Activated CD8-positive, alpha-beta memory T cell treated with anti-CD3 and anti-CD28 coated beads, Interleukin-2, amount 10 ng/mL, durations not matched to agents 7 days and 5 days (primary cell): ENCODE data around the gene C4orf51. TPM values are rescaled to one million over a fixed set of nuclear protein-coding genes. Genes with fewer than 3 reads are reported as not detected.
"Not testable (repeated sequence)": the region's sequence is repeated elsewhere in the genome, so short reads cannot be mapped to it uniquely, and the experiment has no call there.

Source experiments
- ATAC-seq: fragments of 150-1000 bp; cut with Tn5 transposase; one replicate; pipeline ENCODE4 v1.10.0; 2021; ENCODE audit warnings: moderate library complexity
- CTCF ChIA-PET: fragments of 350-600 bp; sonication (Branson Sonifier 250); formaldehyde crosslinking; loops from one replicate; lab custom pipeline; 2021; ENCODE audit warnings: antibody characterized with exemption; lab: Charles Lee
- DNase-seq: peaks from one replicate; pipeline ENCODE4 v3.0.0-alpha.2; 2020
- H3K27ac Mint-ChIP-seq: one replicate; pipeline ENCODE4 v1.8.0; 2021; ENCODE audit warnings: mild to moderate bottlenecking, mixed read lengths
- H3K27me3 Mint-ChIP-seq: one replicate; pipeline ENCODE4 v1.8.0; 2021; ENCODE audit warnings: mixed read lengths
- H3K36me3 Mint-ChIP-seq: one replicate; pipeline ENCODE4 v1.8.0; 2021; ENCODE audit warnings: mild to moderate bottlenecking, mixed read lengths
- H3K4me1 Mint-ChIP-seq: one replicate; pipeline ENCODE4 v1.8.0; 2021; ENCODE audit warnings: mixed read lengths
- H3K4me3 Mint-ChIP-seq: one replicate; pipeline ENCODE4 v1.8.0; 2021; ENCODE audit warnings: mild to moderate bottlenecking, moderate library complexity, mixed read lengths
- H3K9me3 Mint-ChIP-seq: one replicate; pipeline ENCODE4 v1.8.0; 2022; ENCODE audit warnings: low read depth, mixed read lengths
- total RNA-seq, 2 experiments: library from RNA; stranded (reverse); gene quantifications; one replicate each; pipeline ENCODE4 v1.2.3, GENCODE V29; 2021

Gene C4orf51
- not detected for total RNA-seq

DNA sequence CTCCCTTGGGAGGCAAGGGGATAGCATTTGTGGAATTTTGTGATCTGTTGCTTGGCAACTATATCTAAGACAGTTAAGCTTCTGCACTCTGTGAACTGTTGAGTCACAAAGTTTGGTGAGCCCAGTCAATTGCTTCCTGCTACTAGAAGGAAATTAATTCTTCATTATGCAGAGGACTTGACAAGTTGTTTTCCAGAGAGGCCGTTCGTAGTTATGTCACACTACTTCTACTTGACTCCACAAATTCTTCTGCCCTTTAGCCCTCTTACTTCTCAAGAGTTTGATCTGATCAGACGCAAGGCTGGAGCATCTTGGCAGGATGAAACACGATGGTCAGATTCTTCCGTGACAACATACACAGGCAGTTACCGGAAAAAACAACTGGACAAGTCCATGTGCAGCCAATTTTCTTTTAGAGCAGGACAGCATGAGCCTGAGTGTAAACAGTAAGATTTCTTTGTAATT is at the start of gene C4orf51:
TSS of gene C4orf51 (plus strand) at position 156 of the 465 bp plus-strand sequence. CDS start at position 214, 58 bp downstream.
- Mint-ChIP-seq H3K9me3 (peaks cover 4% of the 10 kb centered on the region), H3K27ac (no peak within 1 kb of the TSS), H3K27me3 (peaks cover 17% of the 10 kb centered on the region), H3K4me3 (no peak within 1 kb of the TSS), H3K4me1 (no peaks in the 10 kb centered on the region), H3K36me3 (no peaks in the 10 kb centered on the region)
- ATAC-seq = no peak
- no peak for DNase-seq
- CTCF ChIA-PET = no interaction called here

DNA sequence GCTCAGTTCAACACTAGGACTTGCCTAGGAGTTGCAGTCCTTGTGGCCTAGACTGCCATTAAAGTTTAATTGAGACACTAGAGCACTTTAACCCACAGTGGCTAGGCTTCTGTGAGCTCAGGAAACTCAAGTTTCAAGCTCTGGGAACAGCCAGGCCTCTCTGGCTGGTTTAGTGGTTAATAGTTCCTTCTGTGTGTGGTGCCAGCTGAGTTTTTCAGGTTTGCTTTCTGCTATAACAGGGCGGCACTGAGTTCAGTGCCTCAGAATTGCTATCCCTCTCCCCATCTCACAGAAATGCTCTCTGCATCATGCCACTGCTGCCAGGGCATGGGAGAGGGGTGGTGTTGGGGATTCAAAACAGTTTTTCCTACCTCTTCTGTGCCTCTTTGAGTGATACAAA is 44.8 kb upstream of the C4orf51 start:
- H3K4me3 Mint-ChIP-seq = no peak overlapping the region
- no peaks in the 10 kb centered on the region for H3K27me3 Mint-ChIP-seq
- peaks cover 14% of the 10 kb centered on the region for H3K4me1 Mint-ChIP-seq
- H3K36me3 Mint-ChIP-seq = peaks cover 32% of the 10 kb centered on the region
- no peak overlapping the region for H3K27ac Mint-ChIP-seq
- H3K9me3 Mint-ChIP-seq = no peaks in the 10 kb centered on the region
- no peak for ATAC-seq
- no peak for DNase-seq
- CTCF ChIA-PET = no interaction called here

DNA sequence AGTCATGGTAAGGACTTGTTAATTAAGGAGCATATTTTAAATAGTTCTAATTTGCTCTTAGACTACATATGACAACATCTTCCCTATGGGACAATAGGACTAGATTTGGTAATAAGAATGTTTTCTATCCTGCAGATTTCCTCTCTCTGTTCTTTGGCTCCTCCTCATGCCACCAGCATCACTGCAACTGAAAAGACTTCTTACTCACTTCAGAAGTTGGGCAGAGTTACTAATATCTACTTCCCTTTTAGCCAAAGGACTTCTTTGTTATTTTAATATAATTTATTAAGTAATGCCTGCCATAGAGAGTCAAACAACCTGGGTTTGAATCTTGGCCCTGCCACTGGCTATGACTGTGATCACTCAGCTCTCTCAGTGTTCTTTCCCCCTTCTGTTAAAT is 44.3 kb upstream of the C4orf51 start:
- peaks cover 14% of the 10 kb centered on the region for H3K4me1 Mint-ChIP-seq
- H3K27me3 Mint-ChIP-seq = no peaks in the 10 kb centered on the region
- ATAC-seq (no peak), DNase-seq (no peak)
- H3K27ac Mint-ChIP-seq = no peak overlapping the region
- H3K4me3 Mint-ChIP-seq = no peak overlapping the region
- no peaks in the 10 kb centered on the region for H3K9me3 Mint-ChIP-seq
- CTCF ChIA-PET = no interaction called here
- H3K36me3 Mint-ChIP-seq = peaks cover 33% of the 10 kb centered on the region

DNA sequence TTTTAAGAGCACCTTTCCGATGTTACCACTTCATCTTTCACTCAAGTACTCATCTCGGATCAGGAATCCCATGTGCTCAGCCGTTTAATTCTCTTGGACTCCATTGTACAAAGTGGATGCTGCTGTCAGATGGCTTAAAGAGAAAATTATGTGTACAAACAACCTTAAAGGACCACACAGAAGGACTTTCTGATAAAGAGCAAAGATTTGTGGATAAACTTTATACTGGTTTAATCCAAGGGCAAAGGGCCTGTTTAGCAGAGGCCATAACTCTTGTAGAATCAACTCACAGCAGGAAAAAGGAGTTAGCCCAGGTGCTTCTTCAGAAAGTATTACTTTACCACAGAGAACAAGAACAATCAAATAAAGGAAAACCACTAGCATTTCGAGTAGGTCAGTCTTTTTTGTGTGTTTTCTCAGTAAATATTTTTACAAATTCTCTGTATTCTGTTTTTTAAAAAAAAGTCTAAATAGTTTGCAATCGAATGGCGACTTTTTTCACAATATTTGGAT is 40.7 kb upstream of the C4orf51 start:
- Mint-ChIP-seq H3K27ac (no peak overlapping the region), H3K9me3 (no peaks in the 10 kb centered on the region), H3K4me3 (no peak overlapping the region), H3K27me3 (no peaks in the 10 kb centered on the region), H3K36me3 (peaks cover 24% of the 10 kb centered on the region), H3K4me1 (peaks cover 16% of the 10 kb centered on the region)
- ATAC-seq = no peak
- no peak for DNase-seq
- CTCF ChIA-PET = no interaction called here

DNA sequence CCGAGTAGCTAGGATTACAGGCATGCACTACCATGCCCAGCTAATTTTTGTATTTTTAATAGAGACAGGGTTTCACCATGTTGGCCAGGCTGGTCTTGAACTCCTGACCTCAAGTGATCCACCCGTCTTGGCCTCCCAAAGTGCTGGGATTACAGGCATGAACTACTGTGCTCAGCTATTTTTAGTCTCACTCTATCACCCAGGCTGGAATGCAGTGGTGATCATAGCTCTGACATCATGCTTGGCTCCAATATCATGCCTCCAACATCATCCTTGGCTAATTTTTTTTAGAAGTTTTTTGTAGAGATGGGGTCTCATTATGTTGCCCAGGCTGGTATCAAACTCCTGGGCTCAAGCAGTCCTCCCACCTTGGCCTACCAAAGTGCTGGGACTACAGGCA is 39.7 kb upstream of the C4orf51 start:
- peaks cover 22% of the 10 kb centered on the region for H3K36me3 Mint-ChIP-seq
- H3K9me3 Mint-ChIP-seq, H3K27me3 Mint-ChIP-seq, CTCF ChIA-PET, H3K4me3 Mint-ChIP-seq, H3K27ac Mint-ChIP-seq, ATAC-seq, DNase-seq, H3K4me1 Mint-ChIP-seq: not testable (repeated sequence)

DNA sequence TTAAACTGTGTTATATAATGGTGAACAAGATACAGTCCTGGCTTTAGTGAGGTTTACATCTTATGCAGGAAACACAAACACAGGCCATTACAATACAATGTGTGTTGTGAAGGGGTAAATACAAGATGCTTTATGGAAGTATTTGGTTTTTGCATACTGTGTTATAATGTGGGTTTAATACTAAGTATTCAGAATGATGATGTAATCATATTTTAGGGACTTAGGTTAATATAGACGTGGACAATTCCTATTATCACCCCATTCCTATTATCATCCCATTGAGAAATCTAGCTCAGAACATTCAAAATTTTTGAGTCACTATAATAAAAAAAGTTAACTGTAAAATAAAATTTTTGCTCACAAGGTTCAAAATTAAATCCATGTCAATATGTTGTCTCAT is 36.7 kb upstream of the C4orf51 start:
- H3K27me3 Mint-ChIP-seq = no peaks in the 10 kb centered on the region
- no peak for ATAC-seq
- H3K4me3 Mint-ChIP-seq = no peak overlapping the region
- H3K36me3 Mint-ChIP-seq = peaks cover 28% of the 10 kb centered on the region
- DNase-seq = no peak
- peaks cover 4% of the 10 kb centered on the region for H3K4me1 Mint-ChIP-seq
- H3K9me3 Mint-ChIP-seq = no peaks in the 10 kb centered on the region
- no peak overlapping the region for H3K27ac Mint-ChIP-seq
- CTCF ChIA-PET = interaction anchor here (1.3 kb wide), 1 partner anchor 27 kb away, joined by 4 read pairs; no protein-coding TSS in a partner anchor

DNA sequence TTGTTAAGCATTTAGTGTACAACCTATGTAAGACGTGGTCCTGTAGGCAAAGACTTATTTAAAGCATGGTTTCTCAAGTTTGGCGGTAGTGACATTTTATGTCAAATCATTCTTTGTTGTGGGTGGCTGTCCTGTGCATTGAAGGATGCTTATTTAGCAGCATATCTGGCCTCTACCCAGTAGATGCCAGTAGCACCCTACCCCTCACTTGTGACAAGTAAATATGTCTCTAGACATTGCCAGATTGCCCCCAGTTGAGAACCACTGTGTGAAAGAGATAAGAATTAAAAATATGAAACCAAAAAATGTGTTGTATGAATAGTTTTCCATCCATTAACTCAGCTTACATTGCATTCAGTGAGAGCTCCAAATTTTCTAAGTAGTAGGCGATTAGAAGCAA is 35.2 kb upstream of the C4orf51 start:
- no peak overlapping the region for H3K27ac Mint-ChIP-seq
- H3K4me3 Mint-ChIP-seq = no peak overlapping the region
- no peaks in the 10 kb centered on the region for H3K27me3 Mint-ChIP-seq
- no peak for DNase-seq
- H3K36me3 Mint-ChIP-seq = peaks cover 22% of the 10 kb centered on the region
- peaks cover 2% of the 10 kb centered on the region for H3K4me1 Mint-ChIP-seq
- CTCF ChIA-PET = interaction anchor here (1.0 kb wide), 1 partner anchor 22 kb away, joined by 3 read pairs; no protein-coding TSS in a partner anchor
- no peaks in the 10 kb centered on the region for H3K9me3 Mint-ChIP-seq
- no peak for ATAC-seq

DNA sequence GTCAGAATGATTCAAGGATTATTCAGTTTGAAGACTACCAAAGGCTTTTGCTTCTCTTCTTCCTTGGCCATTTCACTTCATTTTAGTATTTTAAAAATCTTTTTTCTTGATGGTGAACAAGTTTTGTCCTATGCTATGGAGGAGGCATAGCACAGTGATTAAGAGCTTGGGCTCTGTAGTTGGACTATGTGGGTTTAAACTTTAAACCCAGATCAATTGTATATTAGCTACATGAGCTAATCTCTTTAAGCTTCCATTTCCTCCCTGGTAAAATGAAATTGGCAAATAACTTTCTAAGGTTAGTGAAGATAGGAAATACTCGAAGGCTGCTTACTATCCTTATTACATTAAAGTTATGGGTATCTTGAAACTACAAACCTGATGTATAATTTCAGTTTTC is 23.8 kb upstream of the C4orf51 start:
- H3K4me1 Mint-ChIP-seq = no peaks in the 10 kb centered on the region
- H3K27ac Mint-ChIP-seq = no peak overlapping the region
- no peak overlapping the region for H3K4me3 Mint-ChIP-seq
- no peak for DNase-seq
- no peaks in the 10 kb centered on the region for H3K27me3 Mint-ChIP-seq
- no peak for ATAC-seq
- CTCF ChIA-PET = no interaction called here
- peaks cover 74% of the 10 kb centered on the region for H3K36me3 Mint-ChIP-seq
- peaks cover 3% of the 10 kb centered on the region for H3K9me3 Mint-ChIP-seq

DNA sequence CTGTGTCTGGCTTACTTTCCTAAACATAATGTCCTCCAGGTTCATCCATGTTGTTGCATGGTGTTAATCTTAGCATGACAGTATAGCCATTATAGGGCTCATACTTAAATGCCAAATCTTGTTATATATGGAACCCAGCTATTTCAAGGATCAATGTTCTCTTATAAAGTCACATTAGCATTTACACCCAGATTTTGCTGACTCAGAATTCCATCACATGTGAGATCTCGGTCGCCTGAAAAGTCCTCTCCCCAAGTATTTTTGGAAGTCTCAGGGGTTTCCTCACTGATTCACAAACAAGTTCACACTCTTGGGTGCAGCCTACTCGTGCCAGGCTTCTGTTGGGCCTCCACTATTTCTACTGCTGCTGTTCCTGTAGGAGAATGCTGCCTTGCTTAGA is 19.9 kb upstream of the C4orf51 start:
- DNase-seq (no peak), ATAC-seq (no peak)
- peaks cover 8% of the 10 kb centered on the region for H3K9me3 Mint-ChIP-seq
- no peaks in the 10 kb centered on the region for H3K27me3 Mint-ChIP-seq
- H3K36me3 Mint-ChIP-seq = peaks cover 56% of the 10 kb centered on the region
- CTCF ChIA-PET = no interaction called here
- no peaks in the 10 kb centered on the region for H3K4me1 Mint-ChIP-seq
- H3K4me3 Mint-ChIP-seq = no peak overlapping the region
- no peak overlapping the region for H3K27ac Mint-ChIP-seq

DNA sequence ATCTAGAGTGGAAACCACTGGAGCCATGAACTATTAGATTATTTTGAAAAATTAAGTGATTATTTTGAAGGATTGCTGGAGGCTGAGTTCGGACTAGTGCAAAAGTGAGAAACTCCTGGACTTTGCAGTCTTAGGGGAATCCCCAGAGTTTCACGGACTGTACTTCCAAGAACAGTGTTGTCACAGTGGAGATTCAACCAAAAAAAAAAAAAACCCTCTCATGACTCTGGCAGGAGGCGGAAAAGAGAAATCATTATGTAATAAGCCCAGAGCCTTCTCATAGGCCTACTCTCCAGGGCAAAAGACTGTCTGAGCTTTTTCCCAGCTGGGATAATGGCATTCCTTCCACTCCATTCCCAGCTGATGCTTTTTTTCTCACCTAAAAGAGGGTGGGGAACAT is 16.8 kb upstream of the C4orf51 start:
- H3K4me3 Mint-ChIP-seq = no peak overlapping the region
- no peaks in the 10 kb centered on the region for H3K4me1 Mint-ChIP-seq

DNA sequence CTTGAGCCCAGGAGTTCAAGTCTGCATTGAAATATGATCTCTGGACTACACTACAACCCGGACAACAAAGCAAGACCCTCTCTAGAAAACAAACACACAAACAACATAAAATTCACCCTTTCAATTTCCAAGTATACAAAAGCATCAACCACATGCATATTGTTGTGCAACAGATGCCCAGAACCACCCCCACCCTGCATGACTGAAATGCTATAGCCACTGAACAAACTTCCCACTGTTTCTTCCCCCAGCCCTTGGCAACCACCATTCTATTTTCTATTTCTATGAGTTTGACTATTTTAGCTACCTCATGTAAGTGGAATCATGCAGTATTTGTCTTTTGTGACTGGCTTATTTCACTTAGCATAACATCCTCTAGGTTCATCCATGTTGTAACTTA is 14.2 kb upstream of the C4orf51 start:
- Mint-ChIP-seq H3K4me3 (no peak overlapping the region), H3K27ac (no peak overlapping the region), H3K27me3 (no peaks in the 10 kb centered on the region), H3K4me1 (no peaks in the 10 kb centered on the region), H3K36me3 (peaks cover 11% of the 10 kb centered on the region), H3K9me3 (peaks cover 8% of the 10 kb centered on the region)
- CTCF ChIA-PET = no interaction called here
- ATAC-seq (no peak), DNase-seq (no peak)

More for the DNA sequence above, 16.8 kb upstream of the C4orf51 start:
- H3K9me3 Mint-ChIP-seq = peaks cover 8% of the 10 kb centered on the region
- H3K27ac Mint-ChIP-seq = no peak overlapping the region
- CTCF ChIA-PET = no interaction called here
- DNase-seq = no peak
- no peaks in the 10 kb centered on the region for H3K27me3 Mint-ChIP-seq
- H3K36me3 Mint-ChIP-seq = peaks cover 34% of the 10 kb centered on the region
- ATAC-seq = no peak

DNA sequence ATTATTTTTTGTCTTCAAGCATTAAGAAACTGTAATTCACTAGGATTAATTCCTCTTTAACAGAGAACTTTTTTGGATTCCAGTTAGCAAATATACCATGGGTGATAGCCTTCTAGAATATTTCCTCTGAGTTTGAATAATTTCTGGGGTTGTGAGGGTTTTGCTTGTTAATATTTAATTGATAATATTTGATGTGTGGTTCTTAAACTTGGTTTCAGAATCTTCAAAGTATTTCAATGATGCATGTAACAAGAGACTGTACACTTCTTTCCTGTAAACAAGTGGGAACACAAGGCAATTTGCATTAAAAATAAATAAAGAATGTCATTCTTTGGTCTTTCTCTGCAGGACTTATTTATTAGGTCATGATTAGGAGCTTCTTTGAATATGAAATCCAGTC is 9.5 kb upstream of the C4orf51 start:
- Mint-ChIP-seq H3K9me3 (peaks cover 3% of the 10 kb centered on the region), H3K27ac (no peak overlapping the region), H3K36me3 (peaks cover 3% of the 10 kb centered on the region), H3K4me1 (no peaks in the 10 kb centered on the region), H3K27me3 (no peaks in the 10 kb centered on the region), H3K4me3 (no peak overlapping the region)
- no peak for DNase-seq
- no peak for ATAC-seq
- CTCF ChIA-PET = no interaction called here

DNA sequence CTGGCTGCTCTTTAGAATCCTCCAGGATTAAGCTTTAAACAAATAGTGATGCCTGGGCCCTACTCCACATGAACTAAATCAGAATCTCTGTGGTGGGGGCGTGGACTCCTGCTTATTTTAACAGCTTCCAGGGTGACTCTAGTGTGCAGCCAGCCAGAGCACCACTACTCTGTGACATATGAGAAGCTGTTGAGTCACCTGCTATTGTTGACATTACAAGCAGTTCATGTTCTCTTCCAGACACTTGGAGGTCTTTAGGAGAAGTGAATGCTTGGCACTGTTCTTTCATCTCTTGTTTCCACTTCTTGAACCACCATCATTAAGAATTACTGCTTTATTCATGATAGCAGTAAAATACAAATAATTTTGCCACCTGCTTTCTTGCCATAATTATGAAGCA is 426 bp upstream of the C4orf51 start:
- ATAC-seq (no peak), DNase-seq (no peak)
- H3K4me3 Mint-ChIP-seq = no peak overlapping the region
- H3K27ac Mint-ChIP-seq = no peak overlapping the region
- CTCF ChIA-PET = no interaction called here
- H3K36me3 Mint-ChIP-seq = no peaks in the 10 kb centered on the region
- peaks cover 17% of the 10 kb centered on the region for H3K27me3 Mint-ChIP-seq
- H3K9me3 Mint-ChIP-seq = peaks cover 4% of the 10 kb centered on the region
- no peaks in the 10 kb centered on the region for H3K4me1 Mint-ChIP-seq

DNA sequence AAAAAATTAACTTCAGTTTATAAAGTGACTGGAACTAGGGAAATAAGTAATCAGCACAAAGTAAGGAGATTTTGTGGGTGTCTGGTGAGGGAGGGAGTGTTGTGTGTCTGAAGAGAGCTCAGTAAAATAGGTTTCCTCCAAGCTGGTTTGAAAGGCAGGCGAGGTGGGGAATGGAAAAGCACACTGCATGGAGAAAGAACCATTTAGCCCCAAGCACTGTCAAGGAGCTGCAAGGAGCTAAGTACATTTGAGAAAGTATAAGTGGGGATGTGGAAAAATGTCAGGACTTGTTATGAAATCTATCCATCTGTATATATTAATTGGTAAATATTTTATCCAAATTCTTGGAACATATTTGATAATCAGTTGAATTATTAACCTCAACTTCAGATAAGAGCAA is 956 bp downstream of the C4orf51 start:
- no peaks in the 10 kb centered on the region for H3K4me1 Mint-ChIP-seq
- DNase-seq (no peak), ATAC-seq (no peak)
- H3K36me3 Mint-ChIP-seq = no peaks in the 10 kb centered on the region
- H3K27me3 Mint-ChIP-seq = peaks cover 17% of the 10 kb centered on the region
- CTCF ChIA-PET = no interaction called here
- H3K27ac Mint-ChIP-seq = no peak overlapping the region
- H3K9me3 Mint-ChIP-seq = peaks cover 4% of the 10 kb centered on the region
- H3K4me3 Mint-ChIP-seq = no peak overlapping the region

DNA sequence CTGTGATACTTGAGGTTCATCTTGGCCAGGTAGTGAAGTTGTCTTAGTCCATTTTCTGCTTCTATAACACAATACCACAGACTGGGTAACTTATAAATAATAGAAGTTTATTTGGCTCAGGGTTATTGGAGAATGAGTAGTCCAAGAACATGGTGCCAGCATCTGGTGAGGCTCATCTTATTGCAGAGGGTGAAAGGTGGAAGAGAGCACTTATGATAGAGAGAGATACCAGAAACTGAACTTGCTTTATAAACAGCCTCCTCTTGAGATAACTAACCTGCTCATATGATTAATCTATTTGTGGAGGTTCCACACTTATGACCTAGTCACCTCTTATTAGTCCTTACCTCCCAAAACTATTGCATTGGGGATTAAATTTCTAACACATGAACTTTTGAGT is 1.6 kb downstream of the C4orf51 start:
- peaks cover 4% of the 10 kb centered on the region for H3K9me3 Mint-ChIP-seq
- H3K4me1 Mint-ChIP-seq = no peaks in the 10 kb centered on the region
- H3K27me3 Mint-ChIP-seq = peaks cover 17% of the 10 kb centered on the region
- DNase-seq (no peak), ATAC-seq (no peak)
- H3K36me3 Mint-ChIP-seq = no peaks in the 10 kb centered on the region
- no peak overlapping the region for H3K27ac Mint-ChIP-seq
- H3K4me3 Mint-ChIP-seq = no peak overlapping the region
- CTCF ChIA-PET = no interaction called here
